HG03469 (cell line): Measurements from ENCODE around the gene SERPINE1.

Source experiments
- ATAC-seq: cut with Tn5 transposase; IDR thresholded peaks from one replicate; pipeline ENCODE4 v1.9.1; 2021; ENCODE audit warnings: mild to moderate bottlenecking, moderate library complexity, moderate number of reproducible peaks; ENCODE audit not compliant: unreplicated experiment

Gene SERPINE1

GRCh38 chr7:101185258-101185839 is 58.4 kb downstream of the SERPINE1 start:
- no peak for ATAC-seq

GRCh38 chr7:101186194-101186593 is 59.3 kb downstream of the SERPINE1 start:
- ATAC-seq: no peak

DNA sequence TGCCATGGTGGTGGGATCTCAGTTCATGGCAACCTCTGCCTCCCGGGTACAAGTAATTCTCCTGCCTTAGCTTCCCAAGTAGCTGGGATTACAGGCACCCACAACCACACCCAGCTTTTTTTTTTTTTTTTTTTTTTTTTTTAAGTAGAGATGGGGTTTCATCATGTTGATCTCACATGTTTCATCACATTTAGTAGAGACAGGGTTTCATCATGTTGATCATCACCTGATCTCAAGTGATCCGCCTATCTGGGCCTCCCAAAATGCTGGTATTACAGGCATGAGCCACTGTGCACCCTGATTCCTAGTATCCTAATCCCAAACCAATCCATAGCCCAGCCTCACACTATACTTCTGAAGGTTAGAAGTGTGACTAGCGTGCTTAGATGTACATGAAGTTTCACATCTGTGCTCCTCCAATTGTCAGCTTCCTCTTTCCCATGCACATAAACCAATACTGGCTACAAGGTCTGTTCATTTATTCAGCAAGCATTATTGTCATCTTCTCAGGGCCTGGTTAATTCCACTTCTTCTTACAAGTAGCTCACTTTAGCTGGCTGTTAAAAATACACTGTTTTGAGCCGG is 60.0 kb downstream of the SERPINE1 start:
- no peak for ATAC-seq
